ENCODE results near the gene KLHL36.

DNA sequence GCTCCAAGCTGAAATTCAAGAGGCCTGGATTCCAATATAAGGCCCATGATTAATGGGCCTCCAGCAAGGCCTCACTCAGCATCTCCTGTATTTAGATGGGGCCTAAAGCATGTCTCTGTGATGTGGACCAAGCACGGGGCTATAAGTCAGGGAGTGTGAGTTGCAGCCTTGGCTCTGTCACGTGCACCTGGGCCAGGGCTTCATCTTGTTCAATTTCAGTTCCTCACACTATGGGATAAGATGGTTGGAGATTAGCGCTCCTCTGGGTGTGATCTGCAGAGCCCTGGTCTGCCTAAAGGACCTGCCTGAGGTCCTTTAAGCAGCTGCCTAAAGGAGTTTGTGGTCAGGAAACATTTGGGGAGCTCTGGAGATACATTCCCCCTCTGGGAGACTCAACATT, 25.2 kb downstream of the KLHL36 start:
- TF ChIP-seq, protein P1, sequence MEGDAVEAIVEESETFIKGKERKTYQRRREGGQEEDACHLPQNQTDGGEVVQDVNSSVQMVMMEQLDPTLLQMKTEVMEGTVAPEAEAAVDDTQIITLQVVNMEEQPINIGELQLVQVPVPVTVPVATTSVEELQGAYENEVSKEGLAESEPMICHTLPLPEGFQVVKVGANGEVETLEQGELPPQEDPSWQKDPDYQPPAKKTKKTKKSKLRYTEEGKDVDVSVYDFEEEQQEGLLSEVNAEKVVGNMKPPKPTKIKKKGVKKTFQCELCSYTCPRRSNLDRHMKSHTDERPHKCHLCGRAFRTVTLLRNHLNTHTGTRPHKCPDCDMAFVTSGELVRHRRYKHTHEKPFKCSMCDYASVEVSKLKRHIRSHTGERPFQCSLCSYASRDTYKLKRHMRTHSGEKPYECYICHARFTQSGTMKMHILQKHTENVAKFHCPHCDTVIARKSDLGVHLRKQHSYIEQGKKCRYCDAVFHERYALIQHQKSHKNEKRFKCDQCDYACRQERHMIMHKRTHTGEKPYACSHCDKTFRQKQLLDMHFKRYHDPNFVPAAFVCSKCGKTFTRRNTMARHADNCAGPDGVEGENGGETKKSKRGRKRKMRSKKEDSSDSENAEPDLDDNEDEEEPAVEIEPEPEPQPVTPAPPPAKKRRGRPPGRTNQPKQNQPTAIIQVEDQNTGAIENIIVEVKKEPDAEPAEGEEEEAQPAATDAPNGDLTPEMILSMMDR (IDR thresholded peaks at IDR 0.05) = no peak
- TF ChIP-seq POLR2AphosphoS5 (IDR thresholded peaks at IDR 0.05) = no peak
- no peak for TF ChIP-seq POLR2A (IDR thresholded peaks at IDR 0.05)
- no peak for TF ChIP-seq EP300 (IDR thresholded peaks at IDR 0.05)

All from upper lobe of left lung (tissue), 4 donors.